H1 (cell line): ENCODE measurements around the gene COL25A1. TPM values are rescaled to one million over a fixed set of nuclear protein-coding genes. Genes with fewer than 3 reads are reported as not detected.

Source experiments
- CTCF ChIA-PET: fragments of 300-600 bp; sonication (Branson Sonifier 250); formaldehyde crosslinking; loops from one replicate; lab custom pipeline; 2021; ENCODE audit not compliant: partially characterized antibody; lab: Charles Lee
- POLR2A ChIA-PET: fragments of 300-600 bp; sonication (Branson Sonifier 250); formaldehyde crosslinking; loops from one replicate; lab custom pipeline; 2021; ENCODE audit warnings: inconsistent platforms; ENCODE audit not compliant: partially characterized antibody; lab: Charles Lee
- DNase-seq, 2 experiments: peaks; one replicate each; pipeline versions ENCODE4 v3.0.0 to v3.0.0-alpha.2; 2010 to 2022; ENCODE audit warnings: low spot score in 2 of 2, low read depth in 1 of 2, mixed read lengths in 1 of 2
- FAIRE-seq: peaks from 2 replicates; lab custom pipeline; 2011; peaks lifted over from hg19 to GRCh38; lab: Jason Lieb, UNC
- H2AFZ ChIP-seq: 2 replicates; pipeline ENCODE4 v1.8.1; 2012; ENCODE audit warnings: low read length, inconsistent platforms
- H2AK5ac ChIP-seq: 2 replicates; pipeline ENCODE4 v1.6.1; 2013; ENCODE audit warnings: low read depth, low read length
- H2BK120ac ChIP-seq: replicated peaks from 2 replicates; pipeline ENCODE3; 2013; ENCODE audit warnings: low read depth, low read length, inconsistent platforms
- H2BK12ac ChIP-seq: 2 replicates; pipeline ENCODE4 v1.6.1; 2013; ENCODE audit warnings: low read depth, low read length
- H2BK15ac ChIP-seq: 2 replicates; pipeline ENCODE4 v1.6.1; 2013; ENCODE audit warnings: low read length
- H2BK20ac ChIP-seq: 2 replicates; pipeline ENCODE4 v1.6.1; 2013; ENCODE audit warnings: low read length
- H2BK5ac ChIP-seq: 2 replicates; pipeline ENCODE4 v1.6.1; 2013; ENCODE audit warnings: low read depth, low read length
- H3K14ac ChIP-seq: 2 replicates; pipeline ENCODE4 v1.6.1; 2013; ENCODE audit warnings: inconsistent platforms; ENCODE audit not compliant: insufficient read length
- H3K18ac ChIP-seq: 2 replicates; pipeline ENCODE4 v1.6.1; 2013; ENCODE audit warnings: low read length; ENCODE audit errors: extremely low read depth
- H3K23ac ChIP-seq: 2 replicates; pipeline ENCODE4 v1.6.1; 2013; ENCODE audit warnings: inconsistent platforms; ENCODE audit not compliant: insufficient read length
- H3K23me2 ChIP-seq: 2 replicates; pipeline ENCODE4 v1.6.1; 2013; ENCODE audit warnings: low read depth, low read length
- H3K27ac ChIP-seq: 2 replicates; pipeline ENCODE4 v1.6.1; 2011; ENCODE audit warnings: low read depth, low read length, inconsistent platforms
- H3K27me3 ChIP-seq, 4 experiments: replicated peaks in 1 of 4; 1 replicate in 1 of 4; 2 replicates in 3 of 4; pipeline versions ENCODE4 v1.6.1 to v1.8.1; 2011 to 2013; ENCODE audit warnings: low read length in 3 of 4, mild to moderate bottlenecking in 3 of 4, inconsistent platforms in 2 of 4, mixed read lengths in 2 of 4, moderate library complexity in 1 of 4; ENCODE audit not compliant: control insufficient read depth in 3 of 4, insufficient read depth in 3 of 4; ENCODE audit errors: extremely low read depth in 1 of 4
- H3K36me3 ChIP-seq, 4 experiments: 2 replicates each; pipeline versions ENCODE4 v1.6.1 to v1.8.1; 2011 to 2013; ENCODE audit warnings: mild to moderate bottlenecking in 4 of 4, low read length in 3 of 4, moderate library complexity in 2 of 4, control low read depth in 1 of 4, inconsistent platforms in 1 of 4; ENCODE audit not compliant: insufficient read depth in 4 of 4, control insufficient read depth in 2 of 4
- H3K4ac ChIP-seq: replicated peaks from 2 replicates; pipeline ENCODE3; 2013; ENCODE audit warnings: low read length, low read depth, mixed read lengths, inconsistent platforms; ENCODE audit not compliant: insufficient read length
- H3K4me1 ChIP-seq, 4 experiments: replicated peaks in 1 of 4; 1 replicate in 1 of 4; 2 replicates in 3 of 4; pipeline versions ENCODE4 v1.6.1 to v1.8.1; 2011 to 2013; ENCODE audit warnings: low read length in 3 of 4, inconsistent platforms in 2 of 4, mixed read lengths in 1 of 4; ENCODE audit not compliant: insufficient read depth in 4 of 4, control insufficient read depth in 3 of 4
- H3K4me2 ChIP-seq, 2 experiments: 2 replicates each; pipeline versions ENCODE4 v1.6.1 to v1.8.1; 2011 to 2013; ENCODE audit warnings: low read depth in 2 of 2, low read length in 2 of 2, control low read depth in 1 of 2, inconsistent platforms in 1 of 2, mild to moderate bottlenecking in 1 of 2; ENCODE audit not compliant: insufficient read depth in 1 of 2
- H3K4me3 ChIP-seq, 4 experiments: fragments of 200-600, 300-600 bp in 1 of 4; sonication (generic), shearing (Covaris generic), sonication (Bioruptor Twin) in 1 of 4; 2 replicates each; pipeline versions ENCODE4 v1.5.1 to v1.8.1; 2011 to 2016; ENCODE audit warnings: low read length in 4 of 4, low read depth in 3 of 4, control low read depth in 2 of 4, inconsistent platforms in 2 of 4, mild to moderate bottlenecking in 2 of 4, mixed read lengths in 1 of 4, moderate library complexity in 1 of 4; ENCODE audit not compliant: insufficient read depth in 2 of 4; ENCODE audit errors: extremely low read depth in 1 of 4
- H3K56ac ChIP-seq: replicated peaks from 2 replicates; pipeline ENCODE3; 2013; ENCODE audit warnings: low read depth, mild to moderate bottlenecking, mixed read lengths, low read length, inconsistent platforms; ENCODE audit not compliant: insufficient read length
- H3K79me1 ChIP-seq: 2 replicates; pipeline ENCODE4 v1.6.1; 2013; ENCODE audit warnings: low read depth, low read length, control low read depth
- H3K79me2 ChIP-seq, 2 experiments: 2 replicates each; pipeline versions ENCODE4 v1.6.1 to v1.8.1; 2012 to 2013; ENCODE audit warnings: low read length in 2 of 2, mild to moderate bottlenecking in 2 of 2, inconsistent platforms in 1 of 2; ENCODE audit not compliant: insufficient read depth in 2 of 2, control insufficient read depth in 1 of 2
- H3K9ac ChIP-seq, 4 experiments: replicated peaks in 1 of 4; 1 replicate in 1 of 4; 2 replicates in 3 of 4; pipeline versions ENCODE4 v1.6.1 to v1.8.1; 2011 to 2013; ENCODE audit warnings: low read depth in 3 of 4, low read length in 3 of 4, control low read depth in 2 of 4, mild to moderate bottlenecking in 2 of 4, moderate library complexity in 2 of 4, inconsistent platforms in 1 of 4; ENCODE audit errors: extremely low read depth in 1 of 4
- H3K9me3 ChIP-seq, 2 experiments: 2 replicates each; pipeline versions ENCODE4 v1.6.1 to v1.8.1; 2012 to 2013; ENCODE audit warnings: mild to moderate bottlenecking in 2 of 2, moderate library complexity in 2 of 2, control low read depth in 1 of 2, inconsistent platforms in 1 of 2, low read depth in 1 of 2, low read length in 1 of 2, mixed read lengths in 1 of 2; ENCODE audit not compliant: insufficient read depth in 2 of 2
- H4K20me1 ChIP-seq, 2 experiments: replicated peaks in 1 of 2; 2 replicates each; pipeline versions ENCODE3 to v1.8.1; 2011 to 2013; ENCODE audit warnings: inconsistent platforms in 2 of 2, low read length in 2 of 2, mild to moderate bottlenecking in 1 of 2; ENCODE audit not compliant: insufficient read depth in 2 of 2, control insufficient read depth in 1 of 2
- H4K5ac ChIP-seq: 2 replicates; pipeline ENCODE4 v1.6.1; 2013; ENCODE audit warnings: low read length, low read depth, mixed read lengths, inconsistent platforms; ENCODE audit not compliant: insufficient read length
- H4K8ac ChIP-seq: 2 replicates; pipeline ENCODE4 v1.8.0; 2013; ENCODE audit warnings: mild to moderate bottlenecking, moderate library complexity, low read length, inconsistent platforms; ENCODE audit not compliant: insufficient read depth; ENCODE audit errors: extremely low read depth
- H4K91ac ChIP-seq: replicated peaks from 2 replicates; pipeline ENCODE3; 2013; ENCODE audit warnings: low read length, mixed read lengths, inconsistent platforms; ENCODE audit not compliant: insufficient read length
- BRCA1 ChIP-seq: IDR thresholded peaks from 2 replicates; pipeline ENCODE4 v1.6.1; 2012; ENCODE audit warnings: low read depth, low read length, improper control_type of control experiment
- CREB1 ChIP-seq: IDR thresholded peaks from 2 replicates; pipeline ENCODE4 v1.6.1; 2012; ENCODE audit warnings: inconsistent platforms
- EZH2 ChIP-seq: fragments of 200-600 bp; sonication (generic); IDR thresholded peaks from 2 replicates; pipeline ENCODE4 v1.7.1; 2012; ENCODE audit warnings: low read depth, mild to moderate bottlenecking, moderate library complexity, low read length, inconsistent platforms; ENCODE audit not compliant: severe bottlenecking
- MAX ChIP-seq: IDR thresholded peaks from 2 replicates; pipeline ENCODE4 v1.6.1; 2012; ENCODE audit warnings: inconsistent platforms
- RAD21 ChIP-seq, 2 experiments: IDR thresholded peaks in 1 of 2; conservative IDR thresholded peaks in 1 of 2; 2 replicates each; pipeline ENCODE4 v1.6.1; 2011; ENCODE audit warnings: low read depth in 2 of 2, low read length in 2 of 2, improper control_type of control experiment in 1 of 2, inconsistent platforms in 1 of 2, mild to moderate bottlenecking in 1 of 2, moderate library complexity in 1 of 2
- RFX5 ChIP-seq: IDR thresholded peaks from 2 replicates; pipeline ENCODE4 v1.6.1; 2011; ENCODE audit warnings: low read depth, low read length, improper control_type of control experiment, borderline replicate concordance
- SUZ12 ChIP-seq: fragments of 200-600 bp; sonication (generic); IDR thresholded peaks from 2 replicates; pipeline ENCODE4 v1.6.1; 2012; ENCODE audit warnings: mild to moderate bottlenecking, inconsistent platforms, low read length, moderate library complexity, mixed read lengths
- TCF12 ChIP-seq: IDR thresholded peaks from 2 replicates; pipeline ENCODE4 v1.6.1; 2011; ENCODE audit warnings: low read depth, mild to moderate bottlenecking, low read length
- TEAD4 ChIP-seq: IDR thresholded peaks from 2 replicates; pipeline ENCODE4 v1.6.1; 2012; ENCODE audit warnings: low read depth, low read length, inconsistent platforms, mixed read lengths
- USF2 ChIP-seq: IDR thresholded peaks from 2 replicates; pipeline ENCODE4 v1.6.1; 2011; ENCODE audit warnings: low read length, improper control_type of control experiment
- WGBS, 2 experiments: shearing (Covaris generic) in 1 of 2; methylation state at CpG; one replicate each; pipeline versions ENCODE4 v1.1.6 to v1.1.7; 2013 to 2015; ENCODE audit warnings: low lambda C conversion rate in 2 of 2, mixed read lengths in 2 of 2, inconsistent platforms in 1 of 2, low coverage in 1 of 2, missing lambda C conversion rate in 1 of 2; ENCODE audit not compliant: insufficient replicate concordance in 2 of 2, insufficient coverage in 1 of 2, insufficient read length in 1 of 2; ENCODE audit errors: extremely low coverage in 1 of 2, missing lambda C conversion rate in 1 of 2; 5-methylcytosine and 5-hydroxymethylcytosine counted together
- polyA plus RNA-seq, 7 experiments: library from polyadenylated mRNA; depleted of rRNA in 3 of 7; stranded (reverse) in 5 of 7; unstranded in 2 of 7; fragments of >200 nt in 5 of 7; fragments of 200-250 nt in 2 of 7; gene quantifications; 1 replicate in 5 of 7; 2 replicates in 1 of 7; 4 replicates in 1 of 7; pipeline versions ENCODE4 v1.2.1 to v1.2.3, GENCODE V29; 2011 to 2013; ENCODE audit warnings: missing spikeins in 2 of 7, mixed read lengths in 2 of 7
- total RNA-seq: library from RNA; stranded (reverse); fragmentation: NEBNext Ultra II Directional; extraction: Animal tissue kit (Norgen Biotek cat#: 25700); gene quantifications from 2 replicates; pipeline ENCODE4 v1.2.1, GENCODE V29; 2021

Gene COL25A1
- total and polyA plus RNA-seq, 2 of the 8 experiments (the other 6 are each of a cell fraction or from before 2014, with no cell fraction given): 1.1 to 8.3 TPM

DNA sequence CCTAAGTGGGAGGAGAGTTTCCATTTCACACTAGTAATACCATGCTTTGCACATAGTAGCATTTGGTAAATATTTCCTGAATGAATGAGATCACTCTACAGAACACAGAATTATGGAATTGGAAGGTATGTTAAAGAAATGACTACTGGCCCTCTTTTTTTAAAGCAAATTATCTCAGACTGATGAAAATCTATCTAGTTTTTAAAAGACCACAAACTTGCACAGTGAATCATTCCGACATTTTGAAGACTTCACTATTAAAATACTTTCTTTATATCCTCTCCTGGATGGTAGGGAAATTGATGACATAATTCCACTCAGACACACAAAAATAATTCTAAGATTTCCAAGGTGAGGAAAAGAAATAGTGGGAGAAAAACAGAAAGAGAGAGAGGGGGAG is 471.2 kb downstream of the COL25A1 start:
- Histone ChIP-seq H3K27me3 (no peaks in the 10 kb centered on the region), H3K4ac (no peak overlapping the region), H2BK12ac (no peak overlapping the region), H2BK15ac (no peak overlapping the region), H3K23me2 (no peaks in the 10 kb centered on the region), H2AFZ (no peak overlapping the region), H3K56ac (no peak overlapping the region), H3K18ac (no peak overlapping the region), H2BK120ac (no peak overlapping the region), H4K8ac (no peak overlapping the region), H3K27ac (no peak overlapping the region), H3K9me3 (no peaks in the 10 kb centered on the region), H3K23ac (no peak overlapping the region), H4K20me1 (no peaks in the 10 kb centered on the region), H2BK20ac (no peak overlapping the region), H3K14ac (no peak overlapping the region), H4K5ac (no peak overlapping the region), H3K79me1 (no peaks in the 10 kb centered on the region), H4K91ac (no peak overlapping the region), H3K4me3 (no peak overlapping the region), H2BK5ac (no peak overlapping the region), H3K79me2 (no peaks in the 10 kb centered on the region), H3K4me2 (no peak overlapping the region), H3K4me1 (no peaks in the 10 kb centered on the region), H3K9ac (no peak overlapping the region), H2AK5ac (no peak overlapping the region), H3K36me3 (no peaks in the 10 kb centered on the region)
- TF ChIP-seq SUZ12 (no peak), TCF12 (no peak), TEAD4 (no peak), RFX5 (no peak), RAD21 (IDR thresholded peaks at IDR 0.05 in 1 of 2, conservative IDR thresholded peaks at IDR 0.05 in 1 of 2; ENCODE audit: low read depth in 2 of 2, low read length in 2 of 2) (no peak), CREB1 (no peak), USF2 (no peak), MAX (no peak), BRCA1 (no peak), EZH2 (no peak)
- ChIA-PET CTCF (interaction anchor here (0.7 to 2.6 kb wide), 6 partner anchors 52 to 503 kb away, joined by 3 to 7 read pairs (median 4); no protein-coding TSS in a partner anchor), POLR2A (no interaction called here)
- WGBS, 2 experiments: 93% methylated on average over 1 of the region's 1 CpG; no CpG with 5 or more reads in 1 of the 2 experiments
- no peak for DNase-seq
- FAIRE-seq: no peak
